ENCODE data around the gene LHFPL2.
"Not testable (repeated sequence)": the region's sequence is repeated elsewhere in the genome, so short reads cannot be mapped to it uniquely, and the experiment has no call there.

Gene LHFPL2

GRCh38 chr5:78666975-78667374 is 18.4 kb upstream of the LHFPL2 start:
- DNase-seq, result not testable (repeated sequence)

- no peak for DNase-seq
Measured at GRCh38 chr5:78666041-78666444, 17.5 kb upstream of the LHFPL2 start.

GRCh38 chr5:78665534-78665933 is 17.0 kb upstream of the LHFPL2 start:
- DNase-seq, result no peak

GRCh38 chr5:78662323-78662722 is 13.8 kb upstream of the LHFPL2 start:
- DNase-seq, result no peak

GRCh38 chr5:78661691-78662090 is 13.1 kb upstream of the LHFPL2 start:
- DNase-seq, result no peak

GRCh38 chr5:78661044-78661443 is 12.5 kb upstream of the LHFPL2 start:
- no peak for DNase-seq

- no peak for DNase-seq
Measured at GRCh38 chr5:78660401-78660800, 11.8 kb upstream of the LHFPL2 start.

GRCh38 chr5:78659714-78660113 is 11.1 kb upstream of the LHFPL2 start:
- DNase-seq, result no peak

GRCh38 chr5:78659114-78659513 is 10.5 kb upstream of the LHFPL2 start:
- DNase-seq, result no peak

GRCh38 chr5:78657201-78657600 is 8.6 kb upstream of the LHFPL2 start:
- DNase-seq, result no peak

- DNase-seq, result no peak
Measured at GRCh38 chr5:78655746-78656290, 7.2 kb upstream of the LHFPL2 start.

GRCh38 chr5:78654386-78654785 is 5.8 kb upstream of the LHFPL2 start:
- DNase-seq, result no peak

GRCh38 chr5:78653681-78654366 is 5.3 kb upstream of the LHFPL2 start:
- no peak for DNase-seq

GRCh38 chr5:78653031-78653430 is 4.5 kb upstream of the LHFPL2 start:
- DNase-seq, result no peak

- no peak for DNase-seq
Measured at GRCh38 chr5:78651468-78651867, 2.9 kb upstream of the LHFPL2 start.

GRCh38 chr5:78650531-78650930 is 2.0 kb upstream of the LHFPL2 start:
- no peak for DNase-seq

- DNase-seq, result no peak
Measured at GRCh38 chr5:78649861-78650496, 1.4 kb upstream of the LHFPL2 start.

GRCh38 chr5:78649211-78649695 is 681 bp upstream of the LHFPL2 start:
- peak in 1 of 58 donors; percentile 49 for DNase-seq

- peak in 44 of 58 donors; percentile 12 to 78 (median 53) for DNase-seq
Measured at GRCh38 chr5:78647838-78648358, 674 bp downstream of the LHFPL2 start.

- DNase-seq, result peak in 2 of 58 donors; percentile 2 to 7
Measured at GRCh38 chr5:78647351-78647818, 1.2 kb downstream of the LHFPL2 start.

GRCh38 chr5:78644741-78645300 is 3.8 kb downstream of the LHFPL2 start:
- no peak for DNase-seq

GRCh38 chr5:78644129-78644528 is 4.4 kb downstream of the LHFPL2 start:
- DNase-seq, result no peak

All from anterior cingulate cortex (tissue), 58 donors.